Right forelimb (tissue), 1 donor: Measurements from ENCODE around the gene EIF4H.

Source experiments
- DNase-seq: peaks from one replicate; pipeline ENCODE4 v3.0.0-alpha.2; 2018

EIF4H gene

GRCh38 chr7:74228951-74229900 is 55.1 kb downstream of the EIF4H start:
- no peak for DNase-seq

- no peak for DNase-seq
Observed at GRCh38 chr7:74230446-74231231, 56.5 kb downstream of the EIF4H start.

DNA sequence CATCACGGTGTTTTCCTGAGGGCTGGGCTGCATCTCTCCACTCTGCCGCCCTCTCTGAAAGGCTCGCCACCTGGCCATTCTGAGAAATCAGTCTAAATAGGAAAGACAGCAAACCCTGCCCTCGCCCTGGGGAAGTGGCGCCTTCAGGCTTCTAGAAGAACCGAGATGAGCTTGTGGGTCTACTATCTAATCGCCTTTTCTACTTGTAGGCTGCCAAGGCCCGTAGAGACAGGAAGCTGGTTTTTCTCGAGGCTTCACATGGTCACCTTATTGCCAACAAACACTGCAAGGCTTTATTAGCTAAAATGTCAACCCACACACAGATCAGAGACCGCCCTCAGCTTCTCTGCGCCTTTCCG is 57.1 kb downstream of the EIF4H start:
- no peak for DNase-seq

DNA sequence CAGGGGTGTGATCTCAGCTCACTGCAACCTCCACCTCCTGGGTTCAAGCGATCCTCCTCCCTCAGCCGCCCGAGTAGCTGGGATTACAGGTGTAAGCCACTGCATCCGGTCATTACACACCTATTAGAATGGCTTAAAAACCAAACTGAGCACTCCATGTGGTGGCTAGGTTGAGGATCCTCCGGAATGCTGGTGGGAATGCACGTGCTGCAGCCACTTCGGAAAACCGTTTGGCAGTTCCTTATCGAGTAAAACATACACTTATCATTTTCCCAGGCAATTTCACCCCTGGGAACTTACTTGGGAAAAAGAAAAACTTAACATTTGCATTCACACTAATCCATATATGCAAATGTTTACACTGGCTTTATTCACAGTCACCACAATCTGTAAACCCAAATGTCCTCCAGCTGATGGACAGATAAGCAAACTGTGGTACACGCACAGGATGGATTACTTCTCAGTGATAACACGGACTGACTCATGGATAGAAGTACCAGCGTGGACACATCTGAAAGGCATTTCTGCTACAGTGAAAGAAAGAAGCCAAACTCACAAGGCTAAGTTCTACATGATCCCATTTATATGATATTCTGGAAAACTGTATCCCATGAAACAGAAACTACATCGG is 59.6 kb downstream of the EIF4H start:
- DNase-seq, result no peak

GRCh38 chr7:74235518-74236268 is 61.5 kb downstream of the EIF4H start:
- DNase-seq, result no peak

- DNase-seq, result no peak
Observed at GRCh38 chr7:74236284-74236683, 62.1 kb downstream of the EIF4H start.

GRCh38 chr7:74240482-74240881 is 66.3 kb downstream of the EIF4H start:
- DNase-seq, result no peak

GRCh38 chr7:74242122-74242443 is 67.9 kb downstream of the EIF4H start:
- no peak for DNase-seq

GRCh38 chr7:74246497-74246896 is 72.3 kb downstream of the EIF4H start:
- no peak for DNase-seq
